ENCODE measurements around the gene FXYD1. TPM values are rescaled to one million over a fixed set of nuclear protein-coding genes. Genes with fewer than 3 reads are reported as not detected.

Gene FXYD1
- total and polyA plus RNA-seq, 4 donors = 18.7 to 146 (median 71.5) TPM

- no peak for TF ChIP-seq YY1 (IDR thresholded peaks at IDR 0.05)
- TF ChIP-seq HNF4A (conservative IDR thresholded peaks at IDR 0.05) = no peak
- TF ChIP-seq GABPA (IDR thresholded peaks at IDR 0.05 in 1 of 2, conservative IDR thresholded peaks at IDR 0.05 in 1 of 2) = no peak
- no peak for TF ChIP-seq EGR1 (IDR thresholded peaks at IDR 0.05; ENCODE audit: low read depth in 2 of 2)
- TF ChIP-seq MAX (IDR thresholded peaks at IDR 0.05) = no peak
- no peak for TF ChIP-seq RAD21 (IDR thresholded peaks at IDR 0.05)
- TF ChIP-seq FOXA2 (IDR thresholded peaks at IDR 0.05) = no peak
- TF ChIP-seq HNF4G (IDR thresholded peaks at IDR 0.05) = no peak
- no peak for TF ChIP-seq ZBTB33 (IDR thresholded peaks at IDR 0.05)
- Histone ChIP-seq H3K27ac (ENCODE audit: low read depth in 1 of 2, low read length in 2 of 2) (no peak overlapping the region), H3K9me3 (ENCODE audit: control insufficient read depth in 4 of 4, low read length in 3 of 4) (no peaks in the 10 kb centered on the region), H3K9ac (ENCODE audit: low read depth in 1 of 2, low read length in 2 of 2) (no peak overlapping the region), H3K27me3 (ENCODE audit: control insufficient read depth in 4 of 4, insufficient read depth in 4 of 4, low read length in 3 of 4) (no peaks in the 10 kb centered on the region), H3K4me1 (ENCODE audit: control insufficient read depth in 4 of 4, insufficient read depth in 4 of 4, low read length in 3 of 4) (no peaks in the 10 kb centered on the region), H3K36me3 (ENCODE audit: control insufficient read depth in 4 of 4, insufficient read depth in 3 of 4, low read depth in 1 of 4, low read length in 3 of 4) (no peaks in the 10 kb centered on the region), H3K4me3 (ENCODE audit: low read depth in 1 of 3, low read length in 3 of 3) (no peak overlapping the region)
- DNase-seq (ENCODE audit: low spot score) = no peak
- WGBS = 48% methylated on average over 2 of the region's 2 CpGs
Observed at GRCh38 chr19:35106898-35107541, 31.6 kb upstream of the FXYD1 start.

DNA sequence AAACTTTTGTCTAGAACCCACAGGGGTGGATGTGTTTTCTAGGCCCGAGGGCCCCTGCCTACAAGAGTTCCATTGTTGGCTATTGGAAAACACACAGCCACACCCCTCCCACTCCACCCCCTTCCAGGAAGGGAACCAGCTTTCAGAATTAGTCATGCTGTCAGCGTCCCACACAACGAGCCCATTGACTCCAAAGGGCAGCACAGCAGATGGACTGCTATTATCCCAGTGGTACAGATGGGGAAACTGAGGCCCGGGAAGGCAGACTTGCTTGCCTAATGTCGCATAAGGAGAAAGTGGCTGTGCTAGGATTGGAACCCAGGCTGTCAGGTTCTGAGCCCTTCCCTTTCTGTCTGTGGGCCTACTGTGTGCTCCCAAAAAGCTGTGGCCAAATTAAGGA, 31.1 kb upstream of the FXYD1 start:
- no peak overlapping the region for H3K9ac ChIP-seq (ENCODE audit: low read depth in 1 of 2, low read length in 2 of 2)
- no peak for DNase-seq (ENCODE audit: low spot score)
- no peaks in the 10 kb centered on the region for H3K36me3 ChIP-seq (ENCODE audit: control insufficient read depth in 4 of 4, insufficient read depth in 3 of 4, low read depth in 1 of 4, low read length in 3 of 4)
- no peak overlapping the region for H3K4me3 ChIP-seq (ENCODE audit: low read depth in 1 of 3, low read length in 3 of 3)
- no peaks in the 10 kb centered on the region for H3K4me1 ChIP-seq (ENCODE audit: control insufficient read depth in 4 of 4, insufficient read depth in 4 of 4, low read length in 3 of 4)
- H3K27ac ChIP-seq (ENCODE audit: low read depth in 1 of 2, low read length in 2 of 2) = no peak overlapping the region
- WGBS = 36% methylated on average over 5 of the region's 5 CpGs
- no peaks in the 10 kb centered on the region for H3K27me3 ChIP-seq (ENCODE audit: control insufficient read depth in 4 of 4, insufficient read depth in 4 of 4, low read length in 3 of 4)
- no peak for TF ChIP-seq SP1 (IDR thresholded peaks at IDR 0.05)
- no peak for TF ChIP-seq TAF1 (conservative IDR thresholded peaks at IDR 0.05)
- no peak for TF ChIP-seq HNF4G (IDR thresholded peaks at IDR 0.05)
- TF ChIP-seq, protein P1, sequence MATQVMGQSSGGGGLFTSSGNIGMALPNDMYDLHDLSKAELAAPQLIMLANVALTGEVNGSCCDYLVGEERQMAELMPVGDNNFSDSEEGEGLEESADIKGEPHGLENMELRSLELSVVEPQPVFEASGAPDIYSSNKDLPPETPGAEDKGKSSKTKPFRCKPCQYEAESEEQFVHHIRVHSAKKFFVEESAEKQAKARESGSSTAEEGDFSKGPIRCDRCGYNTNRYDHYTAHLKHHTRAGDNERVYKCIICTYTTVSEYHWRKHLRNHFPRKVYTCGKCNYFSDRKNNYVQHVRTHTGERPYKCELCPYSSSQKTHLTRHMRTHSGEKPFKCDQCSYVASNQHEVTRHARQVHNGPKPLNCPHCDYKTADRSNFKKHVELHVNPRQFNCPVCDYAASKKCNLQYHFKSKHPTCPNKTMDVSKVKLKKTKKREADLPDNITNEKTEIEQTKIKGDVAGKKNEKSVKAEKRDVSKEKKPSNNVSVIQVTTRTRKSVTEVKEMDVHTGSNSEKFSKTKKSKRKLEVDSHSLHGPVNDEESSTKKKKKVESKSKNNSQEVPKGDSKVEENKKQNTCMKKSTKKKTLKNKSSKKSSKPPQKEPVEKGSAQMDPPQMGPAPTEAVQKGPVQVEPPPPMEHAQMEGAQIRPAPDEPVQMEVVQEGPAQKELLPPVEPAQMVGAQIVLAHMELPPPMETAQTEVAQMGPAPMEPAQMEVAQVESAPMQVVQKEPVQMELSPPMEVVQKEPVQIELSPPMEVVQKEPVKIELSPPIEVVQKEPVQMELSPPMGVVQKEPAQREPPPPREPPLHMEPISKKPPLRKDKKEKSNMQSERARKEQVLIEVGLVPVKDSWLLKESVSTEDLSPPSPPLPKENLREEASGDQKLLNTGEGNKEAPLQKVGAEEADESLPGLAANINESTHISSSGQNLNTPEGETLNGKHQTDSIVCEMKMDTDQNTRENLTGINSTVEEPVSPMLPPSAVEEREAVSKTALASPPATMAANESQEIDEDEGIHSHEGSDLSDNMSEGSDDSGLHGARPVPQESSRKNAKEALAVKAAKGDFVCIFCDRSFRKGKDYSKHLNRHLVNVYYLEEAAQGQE (IDR thresholded peaks at IDR 0.05) = no peak
- TF ChIP-seq, protein P2, sequence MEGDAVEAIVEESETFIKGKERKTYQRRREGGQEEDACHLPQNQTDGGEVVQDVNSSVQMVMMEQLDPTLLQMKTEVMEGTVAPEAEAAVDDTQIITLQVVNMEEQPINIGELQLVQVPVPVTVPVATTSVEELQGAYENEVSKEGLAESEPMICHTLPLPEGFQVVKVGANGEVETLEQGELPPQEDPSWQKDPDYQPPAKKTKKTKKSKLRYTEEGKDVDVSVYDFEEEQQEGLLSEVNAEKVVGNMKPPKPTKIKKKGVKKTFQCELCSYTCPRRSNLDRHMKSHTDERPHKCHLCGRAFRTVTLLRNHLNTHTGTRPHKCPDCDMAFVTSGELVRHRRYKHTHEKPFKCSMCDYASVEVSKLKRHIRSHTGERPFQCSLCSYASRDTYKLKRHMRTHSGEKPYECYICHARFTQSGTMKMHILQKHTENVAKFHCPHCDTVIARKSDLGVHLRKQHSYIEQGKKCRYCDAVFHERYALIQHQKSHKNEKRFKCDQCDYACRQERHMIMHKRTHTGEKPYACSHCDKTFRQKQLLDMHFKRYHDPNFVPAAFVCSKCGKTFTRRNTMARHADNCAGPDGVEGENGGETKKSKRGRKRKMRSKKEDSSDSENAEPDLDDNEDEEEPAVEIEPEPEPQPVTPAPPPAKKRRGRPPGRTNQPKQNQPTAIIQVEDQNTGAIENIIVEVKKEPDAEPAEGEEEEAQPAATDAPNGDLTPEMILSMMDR (IDR thresholded peaks at IDR 0.05; ENCODE audit: low read depth, low read length, missing input control) = no peak
- no peak for TF ChIP-seq HNF4A (conservative IDR thresholded peaks at IDR 0.05)
- no peak for TF ChIP-seq RAD21 (IDR thresholded peaks at IDR 0.05)
- TF ChIP-seq FOXA1 (IDR thresholded peaks at IDR 0.05) = no peak
- no peak for TF ChIP-seq EGR1 (IDR thresholded peaks at IDR 0.05; ENCODE audit: low read depth in 2 of 2)
- no peaks in the 10 kb centered on the region for H3K9me3 ChIP-seq (ENCODE audit: control insufficient read depth in 4 of 4, low read length in 3 of 4)
